PC-3 (cell line): ENCODE measurements around the gene CACUL1. TPM values are rescaled to one million over a fixed set of nuclear protein-coding genes. Genes with fewer than 3 reads are reported as not detected.

ENCODE experiments used
- ATAC-seq: fragments of 200-7000 bp; cut with Tn5 transposase; 2 replicates; pipeline ENCODE4 v1.9.1; 2020; ENCODE audit warnings: mild to moderate bottlenecking, moderate library complexity
- BruUV-seq: library from RNA; stranded (reverse); fragments of 400-500 nt; replicated peaks from 2 replicates; lab custom pipeline; 2021; lab: Mats Ljungman, UMichigan
- CTCF ChIA-PET: fragments of 300-600 bp; sonication (Branson Sonifier 250); formaldehyde crosslinking; loops from one replicate; lab custom pipeline; 2022; ENCODE audit warnings: antibody characterized with exemption; lab: Charles Lee
- POLR2A ChIA-PET: fragments of 300-600 bp; sonication (Branson Sonifier 250); formaldehyde crosslinking; loops from one replicate; lab custom pipeline; 2022; ENCODE audit warnings: antibody characterized with exemption; ENCODE audit not compliant: unreplicated experiment; lab: Charles Lee
- DNase-seq: peaks from one replicate; pipeline ENCODE4 v3.0.0-alpha.2; 2015
- H2AFZ ChIP-seq: fragments of 300-600 bp; sonication (generic); 2 replicates; pipeline ENCODE4 v1.6.0; 2016; ENCODE audit warnings: antibody characterized with exemption, low read length
- H3F3A ChIP-seq: fragments of 300-600 bp; sonication (generic); one replicate; pipeline ENCODE4 v1.6.0; 2017; ENCODE audit warnings: antibody characterized with exemption, low read length, control low read depth, mild to moderate bottlenecking; ENCODE audit not compliant: unreplicated experiment
- H3K27ac ChIP-seq: fragments of 300-600 bp; sonication (generic); 2 replicates; pipeline ENCODE4 v1.5.1; 2016; ENCODE audit warnings: mild to moderate bottlenecking, low read length
- H3K27me3 ChIP-seq: fragments of 300-600 bp; sonication (generic); 2 replicates; pipeline ENCODE4 v1.6.1; 2016; ENCODE audit warnings: low read length, mixed read lengths
- H3K36me3 ChIP-seq: fragments of 300-600 bp; sonication (generic); 2 replicates; pipeline ENCODE4 v1.6.1; 2016; ENCODE audit warnings: low read depth, mixed run types, low read length, mixed read lengths
- H3K4me1 ChIP-seq: fragments of 300-600 bp; sonication (generic); 2 replicates; pipeline ENCODE4 v1.5.1; 2016; ENCODE audit warnings: low read length; ENCODE audit not compliant: insufficient read depth
- H3K4me2 ChIP-seq: fragments of 300-600 bp; sonication (generic); 2 replicates; pipeline ENCODE4 v1.6.0; 2016; ENCODE audit warnings: low read length
- H3K4me3 ChIP-seq: fragments of 300-600 bp; sonication (generic); 2 replicates; pipeline ENCODE4 v1.5.1; 2016; ENCODE audit warnings: mild to moderate bottlenecking, low read length, mixed read lengths
- H3K79me2 ChIP-seq: fragments of 300-600 bp; sonication (generic); 2 replicates; pipeline ENCODE4 v1.6.1; 2017; ENCODE audit warnings: low read length, mixed read lengths
- H3K9ac ChIP-seq: fragments of 300-600 bp; sonication (generic); 2 replicates; pipeline ENCODE4 v1.6.0; 2016; ENCODE audit warnings: mild to moderate bottlenecking, low read length
- H3K9me2 ChIP-seq: fragments of 300-600 bp; sonication (generic); replicated peaks from 2 replicates; pipeline ENCODE4 v1.6.1; 2016; ENCODE audit warnings: mixed run types, low read length, mixed read lengths
- H3K9me3 ChIP-seq: fragments of 300-600 bp; sonication (generic); 2 replicates; pipeline ENCODE4 v1.6.1; 2016; ENCODE audit warnings: low read length, mixed read lengths
- H4K20me1 ChIP-seq: fragments of 300-600 bp; sonication (generic); 2 replicates; pipeline ENCODE4 v1.6.1; 2016; ENCODE audit warnings: low read length, mixed read lengths
- CTCF ChIP-seq: fragments of 300-600 bp; sonication (generic); conservative IDR thresholded peaks from 2 replicates; pipeline ENCODE4 v1.5.1; 2017; ENCODE audit warnings: antibody characterized with exemption, low read depth, mild to moderate bottlenecking, low read length
- EZH2 ChIP-seq: fragments of 300-600 bp; sonication (generic); IDR thresholded peaks from one replicate; pipeline ENCODE4 v1.6.1; 2017; ENCODE audit warnings: antibody characterized with exemption, mild to moderate bottlenecking, low read length; ENCODE audit not compliant: unreplicated experiment
- EZH2phosphoT487 ChIP-seq: fragments of 300-600 bp; sonication (generic); IDR thresholded peaks from 2 replicates; pipeline ENCODE4 v1.6.1; 2018; ENCODE audit warnings: mild to moderate bottlenecking, antibody characterized with exemption, low read length, borderline replicate concordance
- intact Hi-C: fragments of 100-400 bp; cut with micrococcal nuclease; formaldehyde crosslinking; loops from 2 replicates; pipeline ENCODE4 v1.9.0; 2023
- total RNA-seq: library from RNA; depleted of rRNA; stranded (reverse); fragments of >200 nt; gene quantifications from 2 replicates; pipeline ENCODE4 v1.2.3, GENCODE V29; 2014

The CACUL1 gene
- total RNA-seq, 1 experiment from 2014 or later: 27.6 TPM

- Histone ChIP-seq H3K27me3 (no peaks in the 10 kb centered on the region), H3K27ac (no peak overlapping the region), H3K4me1 (no peaks in the 10 kb centered on the region), H3F3A (no peaks in the 10 kb centered on the region), H4K20me1 (no peaks in the 10 kb centered on the region), H3K9me3 (no peaks in the 10 kb centered on the region), H3K79me2 (no peaks in the 10 kb centered on the region), H3K9ac (no peak overlapping the region), H3K9me2 (no peaks in the 10 kb centered on the region), H3K36me3 (no peaks in the 10 kb centered on the region), H3K4me3 (no peak overlapping the region), H3K4me2 (no peak overlapping the region), H2AFZ (no peak overlapping the region)
- intact Hi-C loops: no loop called here
- POLR2A ChIA-PET: no interaction called here
- ATAC-seq: no peak
- CTCF ChIA-PET: no interaction called here
- TF ChIP-seq EZH2phosphoT487: no peak
- no peak for TF ChIP-seq EZH2
- no peak for TF ChIP-seq CTCF
- BruUV-seq: no TSS peak
- no peak for DNase-seq
Observed at GRCh38 chr10:118664321-118664720, 90.4 kb downstream of the CACUL1 start.

GRCh38 chr10:118663176-118663575 is 91.6 kb downstream of the CACUL1 start:
- DNase-seq (no peak), ATAC-seq (no peak)
- ChIA-PET CTCF (no interaction called here), POLR2A (interaction anchor here (0.5 kb wide), 1 partner anchor 107 kb away, joined by 7 read pairs; no protein-coding TSS in a partner anchor)
- no TSS peak for BruUV-seq
- Histone ChIP-seq H3K4me1 (no peaks in the 10 kb centered on the region), H3K9me3 (no peaks in the 10 kb centered on the region), H4K20me1 (no peaks in the 10 kb centered on the region), H3K4me2 (no peak overlapping the region), H3K4me3 (no peak overlapping the region), H3K27me3 (no peaks in the 10 kb centered on the region), H3K9me2 (no peaks in the 10 kb centered on the region), H3K27ac (no peak overlapping the region), H3F3A (no peaks in the 10 kb centered on the region), H2AFZ (no peak overlapping the region), H3K36me3 (no peaks in the 10 kb centered on the region), H3K9ac (no peak overlapping the region), H3K79me2 (no peaks in the 10 kb centered on the region)
- intact Hi-C loops: no loop called here
- no peak for TF ChIP-seq EZH2
- TF ChIP-seq EZH2phosphoT487: no peak
- no peak for TF ChIP-seq CTCF

GRCh38 chr10:118662228-118663035 is 92.3 kb downstream of the CACUL1 start:
- H3K9me2 ChIP-seq: no peaks in the 10 kb centered on the region
- H4K20me1 ChIP-seq: no peaks in the 10 kb centered on the region
- no peaks in the 10 kb centered on the region for H3K4me1 ChIP-seq
- CTCF ChIA-PET: no interaction called here
- H3K4me3 ChIP-seq: no peak overlapping the region
- ATAC-seq (no peak), DNase-seq (no peak)
- intact Hi-C loops: no loop called here
- no peak overlapping the region for H2AFZ ChIP-seq
- H3K27me3 ChIP-seq: no peaks in the 10 kb centered on the region
- H3K9me3 ChIP-seq: no peaks in the 10 kb centered on the region
- no TSS peak for BruUV-seq
- H3K36me3 ChIP-seq: no peaks in the 10 kb centered on the region
- POLR2A ChIA-PET: interaction anchor here (0.5 kb wide), 1 partner anchor 108 kb away, joined by 7 read pairs; no protein-coding TSS in a partner anchor
- TF ChIP-seq CTCF (no peak), EZH2 (no peak), EZH2phosphoT487 (no peak)
- no peak overlapping the region for H3K9ac ChIP-seq
- no peaks in the 10 kb centered on the region for H3K79me2 ChIP-seq
- H3F3A ChIP-seq: no peaks in the 10 kb centered on the region
- H3K4me2 ChIP-seq: no peak overlapping the region
- no peak overlapping the region for H3K27ac ChIP-seq
